Panc1 (cell line): ENCODE results near the gene VIPAS39. TPM values are rescaled to one million over a fixed set of nuclear protein-coding genes. Genes with fewer than 3 reads are reported as not detected.

Experiments
- ATAC-seq: fragments of 200-7000 bp; cut with Tn5 transposase; 2 replicates; pipeline ENCODE4 v1.9.1; 2020; ENCODE audit warnings: mild to moderate bottlenecking, moderate library complexity
- BruUV-seq: library from RNA; stranded (reverse); fragments of 400-500 nt; replicated peaks from 2 replicates; lab custom pipeline; 2021; lab: Mats Ljungman, UMichigan
- CTCF ChIA-PET: fragments of 300-600 bp; sonication (Branson Sonifier 250); formaldehyde crosslinking; loops from one replicate; lab custom pipeline; 2022; ENCODE audit warnings: antibody characterized with exemption; lab: Charles Lee
- POLR2A ChIA-PET: fragments of 300-600 bp; sonication (Branson Sonifier 250); formaldehyde crosslinking; loops from one replicate; lab custom pipeline; 2022; ENCODE audit warnings: antibody characterized with exemption; lab: Charles Lee
- DNase-seq: peaks from one replicate; pipeline ENCODE4 v3.0.0-alpha.2; 2010; ENCODE audit warnings: low read depth, low spot score
- H3K27ac ChIP-seq: 2 replicates; pipeline ENCODE4 v1.5.1; 2011; ENCODE audit warnings: mild to moderate bottlenecking, low read length, inconsistent platforms
- H3K27me3 ChIP-seq: fragments of 200-500 bp; sonication (Bioruptor generic); 2 replicates; pipeline ENCODE4 v1.6.0; 2014; ENCODE audit warnings: low read length, inconsistent platforms; ENCODE audit not compliant: control insufficient read depth, insufficient read depth
- H3K36me3 ChIP-seq: fragments of 200-500 bp; sonication (Bioruptor generic); 2 replicates; pipeline ENCODE4 v1.5.1; 2014; ENCODE audit warnings: inconsistent platforms, mild to moderate bottlenecking, low read length, moderate library complexity; ENCODE audit not compliant: control insufficient read depth, insufficient read depth
- H3K4me1 ChIP-seq: 2 replicates; pipeline ENCODE4 v1.5.1; 2011; ENCODE audit warnings: inconsistent platforms, mild to moderate bottlenecking, low read length, moderate library complexity; ENCODE audit not compliant: control insufficient read depth, insufficient read depth
- H3K4me3 ChIP-seq, 2 experiments: 2 replicates each; pipeline ENCODE4 v1.5.1; 2011 to 2012; ENCODE audit warnings: low read depth in 2 of 2, low read length in 2 of 2, mild to moderate bottlenecking in 2 of 2, inconsistent platforms in 1 of 2, moderate library complexity in 1 of 2
- H3K9me3 ChIP-seq: fragments of 200-500 bp; sonication (Bioruptor generic); 2 replicates; pipeline ENCODE4 v1.5.1; 2014; ENCODE audit warnings: low read depth, mild to moderate bottlenecking, inconsistent platforms, low read length, moderate library complexity; ENCODE audit not compliant: control insufficient read depth, insufficient read depth
- CTCF ChIP-seq: fragments of 450-650 bp; IDR thresholded peaks from 2 replicates; pipeline ENCODE4 v1.5.1; 2017; ENCODE audit warnings: mild to moderate bottlenecking
- POLR2AphosphoS5 ChIP-seq: IDR thresholded peaks from 2 replicates; pipeline ENCODE4 v1.6.1; 2012; ENCODE audit warnings: mild to moderate bottlenecking, low read depth, low read length, moderate library complexity
- REST ChIP-seq, 2 experiments: IDR thresholded peaks; 2 replicates each; pipeline ENCODE4 v1.6.1; 2011 to 2012; ENCODE audit warnings: low read depth in 2 of 2, control low read depth in 1 of 2, low read length in 1 of 2, mild to moderate bottlenecking in 1 of 2, moderate library complexity in 1 of 2; ENCODE audit not compliant: insufficient read depth in 1 of 2
- SIN3A ChIP-seq: IDR thresholded peaks from 2 replicates; pipeline ENCODE4 v1.6.1; 2012; ENCODE audit warnings: low read depth, mild to moderate bottlenecking, low read length, moderate library complexity, borderline replicate concordance; ENCODE audit not compliant: insufficient read depth
- TCF7L2 ChIP-seq: IDR thresholded peaks from 2 replicates; pipeline ENCODE4 v1.6.1; 2011; ENCODE audit warnings: mild to moderate bottlenecking, low read depth, low read length, inconsistent platforms
- in situ Hi-C: cut with HindIII; loops from 2 replicates; pipeline ENCODE4 v1.10.0; 2016; ENCODE audit warnings: low sequenced_read_pairs, low pct_unique_long_range_greater_than_20kb
- intact Hi-C: fragments of 100-400 bp; cut with micrococcal nuclease; formaldehyde crosslinking; loops from one replicate; pipeline ENCODE4 v1.10.0; 2022; ENCODE audit not compliant: unreplicated experiment
- total RNA-seq: library from RNA; stranded (reverse); gene quantifications from one replicate; pipeline ENCODE4 v1.2.1, GENCODE V29; 2021; ENCODE audit not compliant: unreplicated experiment

Gene VIPAS39
- total RNA-seq, 1 experiment from 2014 or later, result 12.4 TPM

GRCh38 chr14:77436042-77436441 lies 21.4 kb downstream of the VIPAS39 start:
- no TSS peak for BruUV-seq
- no peaks in the 10 kb centered on the region for H3K9me3 ChIP-seq
- in situ Hi-C loops (no loop called here), intact Hi-C loops (no loop called here)
- ATAC-seq (no peak), DNase-seq (no peak)
- POLR2A ChIA-PET, result no interaction called here
- peaks cover 3% of the 10 kb centered on the region; the same call in 1 of the 2 replicates for H3K36me3 ChIP-seq
- no peaks in the 10 kb centered on the region for H3K27me3 ChIP-seq
- TF ChIP-seq POLR2AphosphoS5 (no peak), REST (IDR thresholded peaks at IDR 0.05; ENCODE audit: insufficient read depth in 1 of 2, low read depth in 2 of 2, low read length in 1 of 2) (no peak), CTCF (no peak), TCF7L2 (no peak), SIN3A (no peak)
- no peaks in the 10 kb centered on the region for H3K4me1 ChIP-seq
- H3K27ac ChIP-seq, result no peak overlapping the region
- no peak overlapping the region for H3K4me3 ChIP-seq
- CTCF ChIA-PET, result no interaction called here

- H3K4me3 ChIP-seq, result no peak overlapping the region
- H3K27me3 ChIP-seq, result no peaks in the 10 kb centered on the region
- H3K27ac ChIP-seq, result no peak overlapping the region
- no peak for TF ChIP-seq REST (IDR thresholded peaks at IDR 0.05; ENCODE audit: insufficient read depth in 1 of 2, low read depth in 2 of 2, low read length in 1 of 2)
- TF ChIP-seq POLR2AphosphoS5, result no peak
- no peak for TF ChIP-seq SIN3A
- no peak for TF ChIP-seq TCF7L2
- no peak for TF ChIP-seq CTCF
- peaks cover 7% of the 10 kb centered on the region for H3K36me3 ChIP-seq
- ChIA-PET CTCF (no interaction called here), POLR2A (no interaction called here)
- no peaks in the 10 kb centered on the region for H3K9me3 ChIP-seq
- no TSS peak for BruUV-seq
- DNase-seq (no peak), ATAC-seq (no peak)
- intact Hi-C loops (no loop called here), in situ Hi-C loops (no loop called here)
- no peaks in the 10 kb centered on the region for H3K4me1 ChIP-seq
Measured at GRCh38 chr14:77426396-77426795, 31.0 kb downstream of the VIPAS39 start.
